CD14-positive monocyte (primary cell): ENCODE data around the gene RTL1. TPM values are rescaled to one million over a fixed set of nuclear protein-coding genes. Genes with fewer than 3 reads are reported as not detected.
A peak's percentile ranks its signal among the peaks of the same experiment; 100 is the strongest.

Experiments
- DNase-seq, 3 donors: peaks; one replicate each; pipeline ENCODE4 v3.0.0-alpha.2; 2011 to 2022
- H2AFZ ChIP-seq: 2 replicates; pipeline ENCODE4 v1.6.0; 2012; ENCODE audit warnings: mild to moderate bottlenecking, low read depth, low read length, inconsistent platforms; ENCODE audit not compliant: insufficient read depth, poor library complexity, severe bottlenecking
- H3K27ac ChIP-seq, 2 donors: 1 replicate in 1 of 2; 2 replicates in 1 of 2; pipeline ENCODE4 v1.5.1; 2012 to 2013; ENCODE audit warnings: low read length in 2 of 2, control low read depth in 1 of 2, inconsistent platforms in 1 of 2, low read depth in 1 of 2, mild to moderate bottlenecking in 1 of 2
- H3K27me3 ChIP-seq, 2 donors: one replicate each; pipeline versions ENCODE4 v1.6.0 to v1.6.1; 2011 to 2013; ENCODE audit warnings: low read length in 2 of 2; ENCODE audit not compliant: control insufficient read depth in 2 of 2, insufficient read depth in 2 of 2
- H3K36me3 ChIP-seq, 2 donors: replicated peaks in 1 of 2; 1 replicate in 1 of 2; 2 replicates in 1 of 2; pipeline versions ENCODE4 v1.5.1 to v1.6.1; 2012 to 2013; ENCODE audit warnings: low read length in 2 of 2, control low read depth in 1 of 2, inconsistent platforms in 1 of 2, mild to moderate bottlenecking in 1 of 2; ENCODE audit not compliant: insufficient read depth in 2 of 2, control insufficient read depth in 1 of 2
- H3K4me1 ChIP-seq, 2 donors: 1 replicate in 1 of 2; 2 replicates in 1 of 2; pipeline versions ENCODE4 v1.5.1 to v1.6.1; 2012 to 2013; ENCODE audit warnings: low read length in 2 of 2, control low read depth in 1 of 2, inconsistent platforms in 1 of 2, mild to moderate bottlenecking in 1 of 2, moderate library complexity in 1 of 2; ENCODE audit not compliant: insufficient read depth in 2 of 2, control insufficient read depth in 1 of 2
- H3K4me2 ChIP-seq: replicated peaks from 2 replicates; pipeline ENCODE3; 2012; ENCODE audit warnings: low read length, moderate library complexity, mild to moderate bottlenecking; ENCODE audit not compliant: poor library complexity, severe bottlenecking; ENCODE audit errors: extremely low read depth
- H3K4me3 ChIP-seq, 3 experiments: fragments of 200-600 bp in 1 of 3; sonication (generic) in 1 of 3; replicated peaks in 1 of 3; 1 replicate in 2 of 3; 2 replicates in 1 of 3; pipeline ENCODE4 v1.5.1; 2011 to 2013; ENCODE audit warnings: low read length in 3 of 3, mild to moderate bottlenecking in 3 of 3, control low read depth in 2 of 3, low read depth in 2 of 3, inconsistent platforms in 1 of 3, moderate library complexity in 1 of 3
- H3K79me2 ChIP-seq: 2 replicates; pipeline ENCODE4 v1.6.0; 2012; ENCODE audit warnings: mild to moderate bottlenecking, control low read depth, inconsistent platforms, low read length, moderate library complexity; ENCODE audit not compliant: insufficient read depth
- H3K9ac ChIP-seq: 2 replicates; pipeline ENCODE4 v1.6.0; 2017; ENCODE audit warnings: low read length, mild to moderate bottlenecking; ENCODE audit not compliant: insufficient read depth, poor library complexity, severe bottlenecking
- H3K9me3 ChIP-seq, 2 donors: replicated peaks in 1 of 2; 1 replicate in 1 of 2; 2 replicates in 1 of 2; pipeline versions ENCODE4 v1.5.1 to v1.6.1; 2012 to 2013; ENCODE audit warnings: low read length in 2 of 2, control low read depth in 1 of 2; ENCODE audit not compliant: control insufficient read depth in 1 of 2, insufficient read depth in 1 of 2
- H4K20me1 ChIP-seq: 2 replicates; pipeline ENCODE4 v1.6.0; 2012; ENCODE audit warnings: mild to moderate bottlenecking, low read length, control low read depth, moderate library complexity; ENCODE audit not compliant: insufficient read depth
- H3K27ac Mint-ChIP-seq, 7 donors: one replicate each; pipeline ENCODE4 v1.8.0; 2020; ENCODE audit warnings: mild to moderate bottlenecking in 7 of 7, mixed read lengths in 7 of 7, moderate library complexity in 6 of 7, inconsistent platforms in 2 of 7
- H3K27me3 Mint-ChIP-seq, 3 donors: one replicate each; pipeline ENCODE4 v1.8.0; 2021 to 2022; ENCODE audit warnings: low read depth in 3 of 3, mild to moderate bottlenecking in 3 of 3, mixed read lengths in 3 of 3, moderate library complexity in 3 of 3, inconsistent platforms in 1 of 3
- H3K36me3 Mint-ChIP-seq, 2 donors: one replicate each; pipeline ENCODE4 v1.8.0; 2020; ENCODE audit warnings: mixed read lengths in 2 of 2, inconsistent platforms in 1 of 2, mild to moderate bottlenecking in 1 of 2
- H3K4me1 Mint-ChIP-seq: one replicate; pipeline ENCODE4 v1.8.0; 2020; ENCODE audit warnings: mild to moderate bottlenecking, mixed read lengths
- H3K4me3 Mint-ChIP-seq, 2 donors: one replicate each; pipeline ENCODE4 v1.8.0; 2020; ENCODE audit warnings: mild to moderate bottlenecking in 2 of 2, mixed read lengths in 2 of 2, moderate library complexity in 1 of 2
- H3K9me3 Mint-ChIP-seq, 7 donors: one replicate each; pipeline ENCODE4 v1.8.0; 2020 to 2022; ENCODE audit warnings: mixed read lengths in 7 of 7, mild to moderate bottlenecking in 6 of 7, moderate library complexity in 6 of 7, inconsistent platforms in 2 of 7
- CTCF ChIP-seq: fragments of 200-600 bp; IDR thresholded peaks from one replicate; pipeline ENCODE4 v1.8.0; 2022; ENCODE audit warnings: antibody characterized with exemption, mild to moderate bottlenecking
- WGBS: methylation state at CpG from one replicate; pipeline ENCODE4 v1.1.5; 2013; ENCODE audit warnings: missing lambda C conversion rate; ENCODE audit not compliant: insufficient coverage; 5-methylcytosine and 5-hydroxymethylcytosine counted together
- intact Hi-C, 2 donors: fragments of 100-400 bp; cut with micrococcal nuclease; formaldehyde crosslinking; loops; one replicate each; pipeline versions ENCODE4 v1.15.0 to v1.15.1; 2023
- polyA plus RNA-seq, 3 donors: library from polyadenylated mRNA; depleted of rRNA in 1 of 3; unstranded in 2 of 3; stranded (reverse) in 1 of 3; fragments of 300-500 nt in 2 of 3; fragments of >200 nt in 1 of 3; fragmentation: Illumina TruSeq in 2 of 3; gene quantifications; 1 replicate in 2 of 3; 2 replicates in 1 of 3; pipeline ENCODE4 v1.2.3, GENCODE V29; 2012 to 2021

The RTL1 gene
- polyA plus RNA-seq, 3 donors, result not detected

GRCh38 chr14:100891501-100892445 is 11.7 kb downstream of the RTL1 start:
- Mint-ChIP-seq H3K9me3 (no peaks in the 10 kb centered on the region), H3K36me3 (no peaks in the 10 kb centered on the region), H3K27ac (peak overlapping the region in 1 of 7 donors; percentile 34), H3K27me3 (peaks cover 0 to 9% (median 6%) of the 10 kb centered on the region in 3 donors), H3K4me3 (no peak overlapping the region), H3K4me1 (no peaks in the 10 kb centered on the region)
- Histone ChIP-seq H3K36me3 (no peaks in the 10 kb centered on the region), H3K4me3 (no peak overlapping the region), H3K27me3 (peaks cover 0 to under 1% of the 10 kb centered on the region in 2 donors), H3K79me2 (no peaks in the 10 kb centered on the region), H3K9me3 (no peaks in the 10 kb centered on the region), H3K4me1 (no peaks in the 10 kb centered on the region), H2AFZ (no peak overlapping the region), H3K4me2 (no peak overlapping the region), H3K9ac (no peak overlapping the region), H4K20me1 (no peaks in the 10 kb centered on the region), H3K27ac (no peak overlapping the region)
- intact Hi-C loops, result no loop called here
- no peak for TF ChIP-seq CTCF
- WGBS, result 90% methylated on average over 9 of the region's 13 CpGs
- DNase-seq, result no peak

- DNase-seq, result no peak
Observed at GRCh38 chr14:100891051-100891450, 12.5 kb downstream of the RTL1 start.

More at GRCh38 chr14:100891051-100891450, 12.5 kb downstream of the RTL1 start:
- Histone ChIP-seq H3K4me1 (no peaks in the 10 kb centered on the region), H3K27ac (no peak overlapping the region), H2AFZ (no peak overlapping the region), H4K20me1 (no peaks in the 10 kb centered on the region), H3K9me3 (no peaks in the 10 kb centered on the region), H3K4me3 (no peak overlapping the region), H3K36me3 (no peaks in the 10 kb centered on the region), H3K27me3 (no peaks in the 10 kb centered on the region), H3K9ac (no peak overlapping the region), H3K4me2 (no peak overlapping the region), H3K79me2 (no peaks in the 10 kb centered on the region)
- no peak overlapping the region for H3K4me3 Mint-ChIP-seq
- no peaks in the 10 kb centered on the region for H3K36me3 Mint-ChIP-seq
- intact Hi-C loops, result no loop called here
- peaks cover 0 to 5% (median 4%) of the 10 kb centered on the region in 3 donors for H3K27me3 Mint-ChIP-seq
- no peaks in the 10 kb centered on the region for H3K9me3 Mint-ChIP-seq
- no peaks in the 10 kb centered on the region for H3K4me1 Mint-ChIP-seq
- TF ChIP-seq CTCF, result no peak
- 90% methylated on average over 2 of the region's 10 CpGs for WGBS
- no peak overlapping the region for H3K27ac Mint-ChIP-seq
